HG02840 (cell line): Measurements from ENCODE around the gene CCR4.
"Not testable (repeated sequence)": the region's sequence is repeated elsewhere in the genome, so short reads cannot be mapped to it uniquely, and the experiment has no call there.

Source experiments
- ATAC-seq: cut with Tn5 transposase; IDR thresholded peaks from one replicate; pipeline ENCODE4 v1.9.1; 2021; ENCODE audit warnings: mild to moderate bottlenecking, moderate library complexity, moderate number of reproducible peaks; ENCODE audit not compliant: unreplicated experiment, low FRiP score

CCR4 gene

GRCh38 chr3:32951410-32951811 is at the start of gene CCR4:
Gene CCR4, plus strand, starts transcription at chr3:32951644. Its CDS starts 1,779 bp downstream, at chr3:32953423.
- ATAC-seq: no peak

DNA sequence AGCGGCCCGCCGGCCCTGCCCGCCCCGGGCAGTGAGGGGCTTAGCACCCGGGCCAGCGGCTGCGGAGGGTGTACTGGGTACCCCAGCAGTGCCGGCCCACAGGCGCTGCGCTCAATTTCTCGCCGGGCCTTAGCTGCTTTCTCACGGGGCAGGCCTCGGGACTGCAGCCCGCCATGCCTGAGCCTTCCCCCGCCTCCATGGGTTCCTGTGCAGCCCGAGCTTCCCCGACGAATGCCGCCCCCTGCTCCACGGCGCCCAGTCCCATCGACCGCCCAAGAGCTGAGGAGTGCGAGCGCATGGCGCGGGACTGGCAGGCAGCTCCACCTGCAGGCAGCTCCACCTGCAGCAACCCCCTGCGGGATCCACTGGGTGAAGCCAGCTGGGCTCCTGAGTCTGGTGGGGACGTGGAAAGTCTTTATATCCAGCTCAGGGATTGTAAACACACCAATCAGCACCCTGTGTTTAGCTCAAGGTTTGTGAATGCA is 48.5 kb upstream of the CCR4 start:
- ATAC-seq: not testable (repeated sequence)

- no peak for ATAC-seq
These were observed 47.5 kb upstream of the CCR4 start for GRCh38 chr3:32903953-32904352.

DNA sequence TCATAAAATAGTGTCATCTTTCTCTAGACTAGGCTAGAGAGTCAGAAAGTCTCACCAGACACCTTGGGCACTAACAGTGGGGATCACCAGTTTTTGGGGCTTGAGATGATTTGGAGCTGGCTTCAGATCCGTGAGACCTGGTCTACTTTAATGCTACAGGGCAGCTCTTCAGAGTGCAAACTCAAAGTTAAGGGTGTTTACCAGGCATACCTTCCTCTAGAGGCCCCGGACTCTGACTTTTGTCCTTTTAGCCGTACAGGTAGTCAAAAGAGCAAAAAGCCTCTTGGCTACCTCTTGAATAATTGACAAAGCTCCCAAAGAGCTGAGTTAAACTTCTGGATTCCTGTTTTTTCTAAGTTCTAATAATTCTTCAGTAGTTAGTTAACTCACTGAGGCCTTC is 41.4 kb upstream of the CCR4 start:
- no peak for ATAC-seq

DNA sequence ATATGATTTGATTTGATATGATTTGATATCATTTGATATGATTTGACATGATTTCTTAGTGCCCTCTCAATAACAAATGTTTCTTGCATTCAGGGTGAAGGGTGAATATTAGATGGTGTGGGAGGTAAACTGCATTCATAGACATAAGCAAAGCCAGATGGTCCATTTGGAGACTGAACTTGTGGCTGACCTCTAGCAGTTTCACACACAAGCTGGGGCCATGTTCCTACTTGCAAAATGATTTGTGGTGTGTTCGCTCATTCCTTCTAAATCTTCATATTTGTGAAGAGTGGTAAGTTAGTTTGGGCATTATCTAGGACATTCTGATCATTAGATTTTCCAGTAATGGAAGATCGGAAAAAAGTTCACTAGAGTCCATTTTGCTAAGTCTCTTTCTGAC is 40.5 kb upstream of the CCR4 start:
- ATAC-seq: no peak

- ATAC-seq: no peak
These were observed 39.4 kb upstream of the CCR4 start for GRCh38 chr3:32912046-32912445.

DNA sequence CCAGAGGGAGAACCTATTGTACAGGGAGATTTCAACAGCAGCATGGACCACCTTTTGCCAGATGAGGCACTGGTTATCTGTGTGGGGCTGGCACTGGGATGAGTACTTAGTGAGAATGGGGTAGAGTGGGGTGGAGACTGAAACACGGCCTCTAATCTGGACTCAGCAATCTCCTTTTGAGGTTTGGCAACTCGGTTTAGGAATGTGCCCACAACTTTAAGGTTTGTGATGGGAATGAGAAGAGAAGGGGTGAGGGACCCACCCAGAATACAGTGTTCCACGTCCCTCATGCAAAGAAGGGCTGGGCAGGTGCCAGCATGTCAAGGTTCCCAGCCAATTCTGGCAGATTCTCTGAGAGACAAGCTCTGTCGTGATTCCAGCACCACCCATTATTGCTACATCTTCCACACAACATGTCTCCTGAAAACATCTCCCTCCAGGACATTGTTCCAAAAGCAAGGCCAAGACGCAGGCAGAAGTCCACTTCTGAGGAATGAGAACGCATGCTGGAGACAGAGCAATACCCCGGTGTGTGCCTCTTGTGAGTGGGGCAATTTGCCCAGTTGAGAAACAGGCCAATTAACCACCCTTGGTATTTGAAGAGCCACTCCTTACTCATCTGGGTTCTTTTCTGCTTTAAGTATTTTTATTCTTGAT is 37.5 kb upstream of the CCR4 start:
- ATAC-seq: no peak

- no peak for ATAC-seq
These were observed 31.5 kb upstream of the CCR4 start for GRCh38 chr3:32919920-32920319.

GRCh38 chr3:32922078-32922477 is 29.4 kb upstream of the CCR4 start:
- ATAC-seq: no peak

GRCh38 chr3:32930161-32930560 is 21.3 kb upstream of the CCR4 start:
- ATAC-seq: no peak

DNA sequence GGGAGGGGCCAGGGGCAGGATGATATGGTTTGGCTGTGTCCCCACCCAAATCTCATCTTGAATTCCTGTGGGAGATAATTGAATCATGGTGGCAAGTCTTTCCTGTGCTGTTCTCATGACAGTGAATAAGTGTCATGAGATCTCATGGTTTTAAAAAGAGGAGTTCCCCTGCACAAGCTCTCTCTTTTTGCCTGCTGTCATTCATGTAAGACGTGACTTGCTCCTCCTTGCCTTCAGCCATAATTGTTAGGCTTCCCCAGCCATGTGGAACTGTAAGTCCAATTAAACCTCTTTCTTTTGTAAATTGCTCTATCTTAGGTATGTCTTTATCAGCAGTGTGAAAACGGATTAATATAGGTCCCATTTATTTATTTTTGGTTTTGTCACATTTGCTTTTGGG is 20.2 kb upstream of the CCR4 start:
- not testable (repeated sequence) for ATAC-seq

DNA sequence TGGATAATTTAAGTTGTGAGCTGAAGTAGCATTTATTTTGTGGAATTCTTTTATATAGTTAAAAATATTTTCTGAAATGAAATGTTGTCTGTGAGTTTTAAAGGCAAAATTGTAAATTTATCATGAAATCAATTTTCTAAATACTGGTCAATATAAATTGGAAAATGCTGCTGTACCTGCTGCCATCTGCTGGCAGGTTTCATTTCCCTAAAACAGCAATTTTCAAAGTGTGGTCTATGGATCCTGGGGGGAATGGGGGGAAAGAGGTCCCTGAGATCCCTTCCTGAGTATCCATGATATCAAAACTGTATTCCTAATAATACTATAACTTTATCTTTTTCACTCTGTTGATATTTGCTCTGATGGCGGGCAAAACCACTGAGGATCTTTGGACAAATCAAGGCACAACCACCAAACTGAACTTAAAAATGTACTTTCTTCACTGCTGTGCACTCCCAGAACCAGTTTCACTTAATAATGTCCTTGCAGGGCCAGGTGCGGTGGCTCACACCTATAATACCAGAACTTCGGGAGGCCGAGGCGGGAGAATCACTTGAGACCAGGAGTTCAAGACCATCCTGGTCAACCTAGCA is 17.2 kb upstream of the CCR4 start:
- ATAC-seq: no peak

GRCh38 chr3:32937331-32937730 is 14.1 kb upstream of the CCR4 start:
- no peak for ATAC-seq

DNA sequence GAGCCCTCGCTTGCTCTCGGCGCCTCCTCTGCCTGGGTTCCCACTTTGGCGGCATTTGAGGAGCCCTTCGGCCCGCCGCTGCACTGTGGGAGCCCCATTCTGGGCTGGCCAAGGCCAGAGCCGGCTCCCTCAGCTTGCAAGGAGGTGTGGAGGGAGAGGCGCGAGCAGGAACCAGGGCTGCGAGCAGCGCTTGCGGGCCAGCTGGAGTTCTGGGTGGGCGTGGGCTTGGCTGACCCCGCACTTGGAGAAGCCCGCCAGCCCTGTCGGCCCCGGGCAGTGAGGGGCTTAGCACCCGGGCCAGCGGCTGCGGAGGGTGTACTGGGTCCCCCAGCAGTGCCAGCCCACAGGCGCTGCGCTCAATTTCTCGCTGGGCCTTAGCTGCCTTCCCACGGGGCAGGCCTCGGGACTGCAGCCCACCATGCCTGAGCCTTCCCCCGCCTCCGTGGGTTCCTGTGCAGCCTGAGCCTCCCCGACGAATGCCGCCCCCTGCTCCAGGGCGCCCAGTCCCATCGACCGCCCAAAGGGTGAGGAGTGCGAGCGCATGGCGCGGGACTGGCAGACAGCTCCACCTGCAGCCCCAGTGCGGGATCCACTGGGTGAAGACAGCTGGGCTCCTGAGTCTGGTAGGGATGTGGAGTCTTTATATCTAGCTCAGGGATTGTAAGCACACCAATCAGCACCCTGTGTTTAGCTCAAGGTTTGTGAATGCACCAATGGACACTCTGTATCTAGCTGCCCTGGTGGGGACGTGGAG is 11.7 kb upstream of the CCR4 start:
- not testable (repeated sequence) for ATAC-seq

DNA sequence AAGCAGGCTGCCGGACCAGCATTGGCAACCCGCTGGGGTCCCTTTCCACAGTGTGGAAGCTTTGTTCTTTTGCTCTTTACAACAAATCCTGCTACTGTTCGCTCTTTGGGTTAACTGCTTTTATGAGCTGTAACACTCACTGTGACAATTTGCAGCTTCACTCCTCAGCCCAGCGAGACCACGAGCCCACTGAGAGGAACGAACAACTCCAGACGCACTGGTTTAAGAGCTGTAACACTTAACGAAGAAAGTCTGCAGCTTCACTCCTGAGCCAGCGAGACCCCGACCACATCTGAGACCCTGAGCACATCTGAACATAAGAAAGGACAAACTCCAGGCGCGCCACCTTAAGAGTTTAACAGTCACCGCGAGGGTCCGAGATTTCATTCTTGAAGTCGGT is 10.7 kb upstream of the CCR4 start:
- no peak for ATAC-seq

- ATAC-seq: no peak
These were observed 6.3 kb upstream of the CCR4 start for GRCh38 chr3:32945136-32945535.

DNA sequence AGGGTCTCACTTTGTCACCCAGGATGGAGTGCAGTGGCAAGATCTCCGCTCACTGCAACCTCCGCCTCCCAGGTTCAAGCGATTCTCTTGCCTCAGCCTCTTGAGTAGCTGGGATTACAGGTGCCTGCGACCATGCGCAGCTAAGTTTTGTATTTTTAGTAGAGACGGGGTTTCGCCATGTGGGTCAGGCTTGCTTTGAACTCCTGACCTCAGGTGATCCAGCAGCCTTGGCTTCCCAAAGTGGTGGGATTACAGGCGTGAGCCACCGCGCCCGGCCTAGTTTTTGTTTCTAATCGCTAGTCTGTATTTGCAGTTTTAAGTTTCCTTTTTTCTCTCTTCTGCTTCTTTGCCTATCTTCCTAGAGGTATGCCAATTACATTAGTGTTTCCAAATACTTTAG is 5.8 kb upstream of the CCR4 start:
- ATAC-seq: not testable (repeated sequence)

DNA sequence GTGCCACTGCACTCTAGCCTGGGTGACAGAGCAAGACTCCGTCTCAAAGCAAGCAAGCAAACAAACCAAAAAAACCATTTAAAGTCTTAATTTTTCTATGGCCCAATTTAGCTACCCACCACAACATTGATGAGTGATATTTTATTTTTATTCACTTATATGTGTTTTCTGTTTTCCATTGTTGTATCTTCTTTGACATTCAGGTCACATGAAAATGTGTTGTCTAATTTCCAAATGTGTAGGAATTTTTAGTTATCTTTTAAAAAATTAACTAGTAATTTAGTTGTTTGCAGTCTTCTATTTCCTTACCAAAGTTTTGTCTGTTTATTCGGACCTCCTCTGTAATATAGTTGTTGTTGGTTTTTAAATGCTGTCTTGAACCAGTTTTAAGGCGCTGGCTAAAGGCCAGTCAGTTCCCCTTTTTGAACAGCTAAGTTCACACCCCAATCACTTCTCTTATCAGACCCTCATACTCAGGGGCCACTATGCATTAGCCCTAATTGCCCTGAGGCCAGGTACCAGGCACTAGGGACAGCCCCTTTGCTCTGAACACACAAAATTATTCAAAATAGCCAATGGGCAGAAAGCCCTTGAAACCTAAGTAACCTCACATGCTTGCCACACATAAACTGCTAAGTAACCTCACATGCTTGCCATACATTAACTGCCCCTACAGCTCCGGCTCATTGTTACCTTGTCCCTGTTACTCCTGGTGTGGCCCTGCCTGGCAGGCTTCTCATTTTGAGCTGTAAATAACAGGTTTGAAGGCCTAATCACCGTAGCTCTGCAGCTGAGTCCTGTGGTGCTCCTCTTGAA is 4.3 kb upstream of the CCR4 start:
- ATAC-seq: peak; percentile 28

GRCh38 chr3:32947789-32948238 is 3.6 kb upstream of the CCR4 start:
- ATAC-seq: peak; percentile 85

DNA sequence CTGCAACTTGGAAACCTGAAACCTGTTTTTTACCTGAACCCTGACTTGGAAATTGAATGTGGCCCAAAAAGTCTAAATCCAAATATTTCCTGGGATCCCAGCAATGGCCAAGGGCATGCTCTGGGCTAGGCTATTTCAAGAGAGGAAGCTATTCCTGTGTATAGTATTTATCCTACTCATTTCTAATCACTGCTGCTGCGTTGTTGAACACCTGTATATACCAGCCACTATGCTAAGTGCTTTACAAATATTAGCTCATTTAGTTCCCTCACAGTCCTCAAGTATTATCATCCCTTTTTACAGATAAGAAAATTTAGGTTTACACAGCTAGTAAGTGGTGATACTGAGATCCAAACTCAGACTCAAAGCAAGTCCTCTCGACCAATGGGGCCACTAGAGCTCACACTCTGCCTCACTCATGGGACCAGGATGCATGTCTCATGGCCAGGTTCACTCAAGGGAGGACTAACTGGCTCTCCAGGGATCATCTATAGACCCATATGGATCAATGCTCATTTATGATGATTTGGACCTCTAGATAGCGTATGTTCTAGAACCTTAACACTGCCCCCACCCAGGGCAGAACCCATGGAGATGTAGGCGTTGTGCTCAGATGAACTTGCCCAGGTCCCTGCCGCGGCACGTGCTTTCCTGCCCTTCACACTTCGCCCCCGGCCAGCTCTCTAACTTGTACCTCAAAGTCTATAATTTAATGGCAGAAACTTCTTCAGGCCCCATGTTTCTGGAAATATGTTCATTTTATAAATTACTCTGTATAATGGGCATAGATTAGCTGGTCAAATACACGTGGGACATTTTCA is 2.6 kb upstream of the CCR4 start:
- no peak for ATAC-seq
